A673 (cell line): Measurements from ENCODE around the gene ZFYVE28. TPM values are rescaled to one million over a fixed set of nuclear protein-coding genes. Genes with fewer than 3 reads are reported as not detected.

ENCODE experiments used
- BruUV-seq: library from RNA; stranded (reverse); fragments of 400-500 nt; replicated peaks from 2 replicates; lab custom pipeline; 2021; lab: Mats Ljungman, UMichigan
- CTCF ChIA-PET: fragments of 300-600 bp; sonication (Branson Sonifier 250); formaldehyde crosslinking; loops from one replicate; lab custom pipeline; 2022; ENCODE audit warnings: antibody characterized with exemption; lab: Charles Lee
- POLR2A ChIA-PET: fragments of 300-600 bp; sonication (Branson Sonifier 250); formaldehyde crosslinking; loops from one replicate; lab custom pipeline; 2022; ENCODE audit warnings: antibody characterized with exemption; ENCODE audit not compliant: low non-redundant PET; lab: Charles Lee
- DNase-seq: peaks from one replicate; pipeline ENCODE4 v3.0.0-alpha.2; 2015; ENCODE audit warnings: low spot score
- H3K27ac ChIP-seq: fragments of 200-600 bp; sonication (generic); 2 replicates; pipeline ENCODE4 v1.5.1; 2016; ENCODE audit warnings: mixed run types, low read depth, mild to moderate bottlenecking, mixed read lengths, antibody characterized with exemption, low read length; ENCODE audit not compliant: poor library complexity, severe bottlenecking
- H3K27me3 ChIP-seq: fragments of 200-600 bp; sonication (generic); replicated peaks from 2 replicates; pipeline ENCODE4 v1.6.1; 2017; ENCODE audit warnings: mixed run types, low read depth, mild to moderate bottlenecking, mixed read lengths, antibody characterized with exemption, low read length; ENCODE audit not compliant: insufficient read depth, poor library complexity
- H3K36me3 ChIP-seq: fragments of 200-600 bp; sonication (generic); 2 replicates; pipeline ENCODE4 v1.6.1; 2016; ENCODE audit warnings: mixed run types, mild to moderate bottlenecking, mixed read lengths, antibody characterized with exemption, low read length; ENCODE audit not compliant: insufficient read depth, poor library complexity, severe bottlenecking
- H3K4me1 ChIP-seq: fragments of 200-600 bp; sonication (generic); 2 replicates; pipeline ENCODE4 v1.6.1; 2017; ENCODE audit warnings: mixed run types, mild to moderate bottlenecking, mixed read lengths, antibody characterized with exemption, low read length; ENCODE audit not compliant: insufficient read depth, poor library complexity, severe bottlenecking
- H3K4me3 ChIP-seq: fragments of 200-600 bp; sonication (generic); 2 replicates; pipeline ENCODE4 v1.5.1; 2016; ENCODE audit warnings: low read depth, mixed run types, mild to moderate bottlenecking, mixed read lengths, low read length; ENCODE audit not compliant: poor library complexity, severe bottlenecking
- H3K9me3 ChIP-seq: fragments of 200-600 bp; sonication (generic); 2 replicates; pipeline ENCODE4 v1.6.1; 2016; ENCODE audit warnings: mixed run types, low read depth, mild to moderate bottlenecking, mixed read lengths, antibody characterized with exemption, low read length; ENCODE audit not compliant: poor library complexity, severe bottlenecking
- CTCF ChIP-seq: fragments of 300-800, 200-600 bp; sonication (generic); conservative IDR thresholded peaks from 2 replicates; pipeline ENCODE4 v1.5.1; 2017; ENCODE audit warnings: low read depth, mild to moderate bottlenecking, antibody characterized with exemption, low read length, moderate library complexity, mixed read lengths
- EZH2 ChIP-seq: fragments of 200-600 bp; sonication (generic); IDR thresholded peaks from 2 replicates; pipeline ENCODE4 v1.6.1; 2017; ENCODE audit warnings: borderline replicate concordance, low read depth, mild to moderate bottlenecking, mixed read lengths, antibody characterized with exemption, low read length; ENCODE audit not compliant: poor library complexity, severe bottlenecking
- intact Hi-C: fragments of 100-400 bp; cut with micrococcal nuclease; formaldehyde crosslinking; loops from one replicate; pipeline ENCODE4 v1.10.0; 2022; ENCODE audit not compliant: unreplicated experiment
- total RNA-seq: library from RNA; stranded (reverse); gene quantifications from 2 replicates; pipeline ENCODE4 v1.2.3, GENCODE V29; 2021

Gene ZFYVE28
- total RNA-seq, 1 experiment from 2014 or later: 8.6 TPM

GRCh38 chr4:2286904-2287593 is 131.4 kb downstream of the ZFYVE28 start:
- ChIA-PET POLR2A (no interaction called here), CTCF (no interaction called here)
- Histone ChIP-seq H3K9me3 (no peaks in the 10 kb centered on the region), H3K4me3 (no peak overlapping the region), H3K27ac (no peak overlapping the region), H3K27me3 (no peaks in the 10 kb centered on the region), H3K4me1 (no peaks in the 10 kb centered on the region), H3K36me3 (no peaks in the 10 kb centered on the region)
- intact Hi-C loops: no loop called here
- no peak for DNase-seq
- no TSS peak for BruUV-seq
- TF ChIP-seq CTCF (no peak), EZH2 (no peak)

GRCh38 chr4:2285613-2286381 is 132.6 kb downstream of the ZFYVE28 start:
- H3K4me3 ChIP-seq: no peak overlapping the region
- intact Hi-C loops: no loop called here
- H3K9me3 ChIP-seq: no peaks in the 10 kb centered on the region
- CTCF ChIA-PET: no interaction called here
- no peak for TF ChIP-seq CTCF
- no peak for TF ChIP-seq EZH2
- H3K27me3 ChIP-seq: no peaks in the 10 kb centered on the region
- no peak for DNase-seq
- H3K36me3 ChIP-seq: no peaks in the 10 kb centered on the region
- BruUV-seq: no TSS peak
- POLR2A ChIA-PET: no interaction called here
- no peaks in the 10 kb centered on the region for H3K4me1 ChIP-seq
- H3K27ac ChIP-seq: no peak overlapping the region

- intact Hi-C loops: no loop called here
- no peak for DNase-seq
- TF ChIP-seq EZH2 (no peak), CTCF (no peak)
- Histone ChIP-seq H3K4me1 (no peaks in the 10 kb centered on the region), H3K36me3 (no peaks in the 10 kb centered on the region), H3K27ac (no peak overlapping the region), H3K4me3 (no peak overlapping the region), H3K27me3 (no peaks in the 10 kb centered on the region), H3K9me3 (no peaks in the 10 kb centered on the region)
- ChIA-PET CTCF (no interaction called here), POLR2A (no interaction called here)
- BruUV-seq: no TSS peak
These were observed 133.4 kb downstream of the ZFYVE28 start for GRCh38 chr4:2284934-2285612.
